ENCODE results near the gene SPSB4.

DNA sequence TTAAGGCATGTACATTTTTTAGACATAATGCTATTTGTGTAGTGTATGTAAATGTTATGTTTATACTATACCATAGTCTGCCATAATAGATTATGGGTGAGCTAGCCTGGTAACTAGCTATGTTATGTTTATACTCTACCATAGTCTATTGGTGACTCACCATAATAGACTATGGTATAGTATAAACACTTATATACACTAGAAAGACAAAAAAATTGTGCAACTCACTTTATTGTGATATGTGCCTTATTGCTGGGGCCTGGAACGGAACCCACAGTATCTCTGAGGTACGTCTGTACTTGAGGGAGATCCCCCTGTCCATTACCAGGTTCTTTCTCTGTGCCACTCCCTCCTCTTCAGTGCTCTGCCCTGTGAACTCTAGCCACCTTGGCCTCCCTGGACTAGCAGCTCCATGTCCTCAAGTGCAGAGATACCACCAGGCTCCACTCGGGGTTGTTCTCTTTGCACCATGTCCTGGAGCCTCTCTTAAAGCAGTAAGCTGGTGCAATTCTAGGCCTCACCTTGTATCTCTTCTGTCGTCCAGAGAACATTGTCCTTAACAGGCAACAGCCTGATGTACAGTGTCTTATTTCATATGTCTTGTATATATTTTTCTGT lies 119.6 kb downstream of the SPSB4 start:
- TF ChIP-seq, protein P1, sequence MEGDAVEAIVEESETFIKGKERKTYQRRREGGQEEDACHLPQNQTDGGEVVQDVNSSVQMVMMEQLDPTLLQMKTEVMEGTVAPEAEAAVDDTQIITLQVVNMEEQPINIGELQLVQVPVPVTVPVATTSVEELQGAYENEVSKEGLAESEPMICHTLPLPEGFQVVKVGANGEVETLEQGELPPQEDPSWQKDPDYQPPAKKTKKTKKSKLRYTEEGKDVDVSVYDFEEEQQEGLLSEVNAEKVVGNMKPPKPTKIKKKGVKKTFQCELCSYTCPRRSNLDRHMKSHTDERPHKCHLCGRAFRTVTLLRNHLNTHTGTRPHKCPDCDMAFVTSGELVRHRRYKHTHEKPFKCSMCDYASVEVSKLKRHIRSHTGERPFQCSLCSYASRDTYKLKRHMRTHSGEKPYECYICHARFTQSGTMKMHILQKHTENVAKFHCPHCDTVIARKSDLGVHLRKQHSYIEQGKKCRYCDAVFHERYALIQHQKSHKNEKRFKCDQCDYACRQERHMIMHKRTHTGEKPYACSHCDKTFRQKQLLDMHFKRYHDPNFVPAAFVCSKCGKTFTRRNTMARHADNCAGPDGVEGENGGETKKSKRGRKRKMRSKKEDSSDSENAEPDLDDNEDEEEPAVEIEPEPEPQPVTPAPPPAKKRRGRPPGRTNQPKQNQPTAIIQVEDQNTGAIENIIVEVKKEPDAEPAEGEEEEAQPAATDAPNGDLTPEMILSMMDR (IDR thresholded peaks at IDR 0.05), result no peak
- no peak for TF ChIP-seq ZFX (IDR thresholded peaks at IDR 0.05; ENCODE audit: borderline replicate concordance)
